Measurements from ENCODE around the gene NFATC1.

NFATC1 gene

DNA sequence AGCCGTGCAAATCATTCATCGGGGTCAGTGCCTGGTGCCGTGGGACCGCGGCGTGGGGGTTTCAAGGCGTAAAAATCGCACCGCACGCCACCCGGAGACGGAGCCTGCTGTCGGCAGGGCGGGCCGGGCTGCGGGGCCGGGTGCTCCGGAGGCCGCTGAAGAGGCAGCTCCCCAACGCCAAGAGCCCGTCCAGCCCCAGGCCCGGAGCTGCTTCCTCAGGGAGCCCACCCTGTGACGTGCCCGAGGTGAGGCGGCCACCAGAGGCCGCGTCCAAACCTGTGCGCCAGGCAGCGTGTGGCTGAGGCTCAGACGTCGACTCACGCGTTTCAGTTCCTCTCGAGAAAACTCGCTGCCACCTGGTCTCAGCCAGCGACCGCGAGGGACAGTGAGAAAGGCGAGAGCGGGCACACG lies 98.1 kb downstream of the NFATC1 start:
- no peak for DNase-seq (ENCODE audit: low spot score)
- TF ChIP-seq CTCF (IDR thresholded peaks at IDR 0.05; ENCODE audit: extremely low read depth, insufficient read depth, missing control alignments) = no peak
- in situ Hi-C loops (cut with MboI; ENCODE audit: low pct_unique_long_range_greater_than_20kb, low sequenced_read_pairs, unreplicated experiment) = no loop called here

GRCh38 chr18:79494936-79495335 lies 99.2 kb downstream of the NFATC1 start:
- no peak for DNase-seq (ENCODE audit: low spot score)
- in situ Hi-C loops (cut with MboI; ENCODE audit: low pct_unique_long_range_greater_than_20kb, low sequenced_read_pairs, unreplicated experiment) = no loop called here
- no peak for TF ChIP-seq CTCF (IDR thresholded peaks at IDR 0.05; ENCODE audit: extremely low read depth, insufficient read depth, missing control alignments)

DNA sequence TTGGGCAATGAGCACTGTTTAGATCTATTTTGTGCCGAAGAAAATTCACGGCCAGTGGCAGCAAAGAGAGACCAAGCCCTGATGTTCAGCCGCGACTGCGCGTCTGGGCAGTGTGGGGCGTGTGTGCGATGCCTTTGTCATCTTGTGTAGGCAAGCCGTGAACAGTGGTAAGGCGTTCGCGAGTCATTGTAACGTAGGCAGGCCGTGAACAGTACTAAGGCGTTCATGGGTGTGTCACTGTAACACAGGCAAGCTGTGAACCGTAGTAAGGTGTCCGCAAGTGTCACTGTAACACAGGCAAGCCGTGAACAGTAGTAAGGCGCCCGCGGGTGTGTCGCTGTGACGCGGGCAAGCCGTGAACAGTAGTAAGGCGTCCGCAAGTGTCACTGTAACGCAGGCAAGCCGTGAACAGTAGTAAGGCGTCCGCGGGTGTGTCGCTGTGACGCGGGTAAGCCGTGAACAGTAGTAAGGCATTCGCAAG lies 99.9 kb downstream of the NFATC1 start:
- in situ Hi-C loops (cut with MboI; ENCODE audit: low pct_unique_long_range_greater_than_20kb, low sequenced_read_pairs, unreplicated experiment) = no loop called here
- DNase-seq (ENCODE audit: low spot score) = no peak

DNA sequence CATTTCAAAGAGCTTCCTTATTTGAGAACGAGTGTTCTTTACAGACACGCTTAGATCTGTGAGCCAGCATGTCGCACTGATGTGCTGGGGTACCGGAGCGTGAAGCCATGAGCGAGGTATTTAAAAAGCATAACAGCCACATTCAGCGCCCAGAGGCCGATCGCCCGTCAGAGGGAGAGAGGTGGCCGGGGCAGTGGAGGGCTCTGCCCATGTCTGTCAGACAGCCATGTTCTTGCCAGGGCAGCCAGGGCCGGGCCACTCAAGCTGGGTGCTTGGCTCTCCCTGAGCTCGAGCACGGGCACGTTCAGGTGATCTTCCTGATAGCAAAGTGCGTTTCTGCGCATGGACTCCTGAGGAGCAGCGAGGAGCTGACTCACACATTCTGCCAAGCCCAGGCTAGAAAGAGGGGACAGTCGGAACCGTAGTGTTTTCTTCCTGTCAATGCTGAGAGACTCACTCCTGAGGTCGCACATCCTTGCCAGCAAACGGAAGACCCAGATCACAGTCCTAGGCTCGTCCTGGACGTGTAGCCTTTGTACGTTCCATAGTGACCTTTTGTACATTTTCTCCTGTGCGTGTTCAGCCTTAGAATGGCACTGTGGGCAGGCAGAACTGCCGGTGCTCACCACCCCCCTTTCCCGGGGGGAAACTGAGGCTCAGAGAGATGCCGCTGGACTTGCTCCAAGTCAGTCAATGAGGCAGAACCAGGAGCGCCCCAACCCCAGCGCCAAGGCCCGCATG lies 100.7 kb downstream of the NFATC1 start:
- in situ Hi-C loops (cut with MboI; ENCODE audit: low pct_unique_long_range_greater_than_20kb, low sequenced_read_pairs, unreplicated experiment) = no loop called here
- no peak for TF ChIP-seq CTCF (IDR thresholded peaks at IDR 0.05; ENCODE audit: extremely low read depth, insufficient read depth, missing control alignments)
- DNase-seq (ENCODE audit: low spot score) = no peak

More for the DNA sequence above, 99.9 kb downstream of the NFATC1 start:
- no peak for TF ChIP-seq CTCF (IDR thresholded peaks at IDR 0.05; ENCODE audit: extremely low read depth, insufficient read depth, missing control alignments)

DNA sequence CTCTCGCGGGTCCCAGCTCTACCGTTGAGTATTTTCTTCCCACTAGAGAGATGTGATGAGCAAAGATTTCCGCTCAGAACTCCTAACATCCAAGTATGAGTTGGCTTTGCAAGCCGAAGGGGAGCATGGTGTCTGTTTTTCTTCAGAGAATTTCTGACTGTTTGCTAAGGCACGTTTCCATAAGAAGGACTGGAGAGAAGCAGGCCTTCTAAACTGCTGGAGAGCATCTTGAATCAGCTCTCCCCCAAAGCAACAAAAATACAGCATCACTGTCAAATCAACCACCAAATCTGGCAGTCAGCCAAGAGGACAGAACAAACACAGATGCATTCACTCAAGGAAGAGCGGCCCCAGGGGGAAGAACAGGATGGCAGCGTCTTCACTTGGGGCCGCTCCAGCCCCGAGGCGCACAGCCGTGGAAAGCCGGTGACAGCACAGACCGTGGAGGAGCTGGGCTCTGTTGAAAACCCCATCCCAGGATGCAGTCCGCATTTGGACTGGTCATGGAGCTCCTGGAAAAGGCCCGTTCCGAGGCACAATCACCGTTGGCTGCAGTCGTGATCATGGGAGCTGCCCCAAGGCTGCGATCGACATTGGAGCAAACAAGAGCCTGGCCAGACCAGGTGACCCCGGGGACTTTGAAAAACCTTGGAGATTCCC lies 101.4 kb downstream of the NFATC1 start:
- in situ Hi-C loops (cut with MboI; ENCODE audit: low pct_unique_long_range_greater_than_20kb, low sequenced_read_pairs, unreplicated experiment) = no loop called here
- no peak for TF ChIP-seq CTCF (IDR thresholded peaks at IDR 0.05; ENCODE audit: extremely low read depth, insufficient read depth, missing control alignments)
- DNase-seq (ENCODE audit: low spot score) = no peak

GRCh38 chr18:79497638-79498081 lies 101.9 kb downstream of the NFATC1 start:
- no peak for DNase-seq (ENCODE audit: low spot score)
- in situ Hi-C loops (cut with MboI; ENCODE audit: low pct_unique_long_range_greater_than_20kb, low sequenced_read_pairs, unreplicated experiment) = no loop called here
- TF ChIP-seq CTCF (IDR thresholded peaks at IDR 0.05; ENCODE audit: extremely low read depth, insufficient read depth, missing control alignments) = no peak
